ENCODE data around the gene ABCG4. TPM values are rescaled to one million over a fixed set of nuclear protein-coding genes. Genes with fewer than 3 reads are reported as not detected.

ABCG4 gene
- total RNA-seq, 1 experiment from 2014 or later, result 1.9 TPM

DNA sequence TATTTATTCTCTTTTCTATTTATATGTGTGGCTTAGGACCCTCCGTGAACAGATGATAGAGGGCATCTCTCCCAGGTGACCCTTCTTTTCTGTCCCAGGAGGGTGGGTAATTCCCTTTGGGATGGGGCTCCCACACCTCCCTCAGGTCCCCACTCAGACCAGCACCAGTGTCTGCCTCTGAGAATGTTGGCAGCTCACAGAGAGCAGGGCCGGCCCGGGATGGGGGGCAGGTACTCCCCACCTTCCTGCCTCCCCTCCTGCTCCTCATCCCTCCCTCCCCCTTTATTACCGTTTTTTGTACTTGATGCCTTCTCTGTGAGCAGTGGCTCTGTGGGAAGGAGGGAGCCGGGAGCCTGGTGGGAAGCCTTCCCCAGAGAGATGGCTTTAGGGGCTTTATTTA, 32.3 kb upstream of the ABCG4 start:
- no peaks in the 10 kb centered on the region for H3K9me2 ChIP-seq (ENCODE audit: insufficient read depth)
- peaks cover under 1% of the 10 kb centered on the region; the same call in 1 of the 2 replicates for H3K79me2 ChIP-seq (ENCODE audit: insufficient read depth, low read length)
- H2AFZ ChIP-seq (ENCODE audit: low read depth, low read length, poor library complexity, severe bottlenecking), result no peak overlapping the region
- no peaks in the 10 kb centered on the region for H3K9me3 ChIP-seq (ENCODE audit: control insufficient read depth in 1 of 2, insufficient read depth in 1 of 2, low read depth in 1 of 2, low read length in 2 of 2)
- no peak overlapping the region for H3K4me2 ChIP-seq (ENCODE audit: low read length)
- POLR2A ChIA-PET, result no interaction called here
- H3K36me3 ChIP-seq (ENCODE audit: control insufficient read depth in 1 of 2, insufficient read depth in 2 of 2, low read length in 2 of 2), result peaks cover 11 to 19% of the 10 kb centered on the region in 2 experiments; a peak in 2 of 4 replicates
- intact Hi-C loops (cut with micrococcal nuclease), result no loop called here
- BruUV-seq (replicated peaks), result no TSS peak
- H4K20me1 ChIP-seq (ENCODE audit: insufficient read depth), result no peaks in the 10 kb centered on the region
- RAD21 ChIA-PET (ENCODE audit: low non-redundant PET in 1 of 2, low total read pairs in 2 of 2, uncharacterized antibody in 2 of 2, unreplicated experiment in 2 of 2), result no interaction called here
- peaks cover 4 to 17% of the 10 kb centered on the region in 2 experiments; a peak in 3 of 4 replicates for H3K4me1 ChIP-seq (ENCODE audit: control insufficient read depth in 1 of 2, insufficient read depth in 2 of 2, low read length in 2 of 2)
- DNase-seq (ENCODE audit: low read depth, low spot score) (no peak), ATAC-seq (no peak)
- H3K27ac ChIP-seq (ENCODE audit: low read depth, low read length), result no peak overlapping the region
- H3K4me3 ChIP-seq (replicated peaks in 1 of 2; ENCODE audit: low read depth in 1 of 2, low read length in 2 of 2), result no peak overlapping the region
- CTCF ChIA-PET, result no interaction called here
- no peak overlapping the region for H3K9ac ChIP-seq (ENCODE audit: low read length)
- no peaks in the 10 kb centered on the region for H3K27me3 ChIP-seq (ENCODE audit: insufficient read depth, low read length)
- TF ChIP-seq, protein P1, sequence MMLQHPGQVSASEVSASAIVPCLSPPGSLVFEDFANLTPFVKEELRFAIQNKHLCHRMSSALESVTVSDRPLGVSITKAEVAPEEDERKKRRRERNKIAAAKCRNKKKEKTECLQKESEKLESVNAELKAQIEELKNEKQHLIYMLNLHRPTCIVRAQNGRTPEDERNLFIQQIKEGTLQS (IDR thresholded peaks at IDR 0.05), result no peak
- TF ChIP-seq ZFX (IDR thresholded peaks at IDR 0.05) (no peak), ELF1 (IDR thresholded peaks at IDR 0.05; ENCODE audit: borderline replicate concordance, low read depth) (no peak), POLR2AphosphoS5 (IDR thresholded peaks at IDR 0.05; ENCODE audit: low read depth, low read length) (no peak), JUND (IDR thresholded peaks at IDR 0.05) (no peak), ZNF274 (IDR thresholded peaks at IDR 0.05; ENCODE audit: low read depth, low read length) (no peak), YY1 (IDR thresholded peaks at IDR 0.05; ENCODE audit: extremely low read depth, insufficient replicate concordance, low read depth, low read length) (no peak), SIN3A (IDR thresholded peaks at IDR 0.05; ENCODE audit: low read depth) (no peak), FOSL1 (IDR thresholded peaks at IDR 0.05; ENCODE audit: low read depth) (no peak), POLR2A (IDR thresholded peaks at IDR 0.05; ENCODE audit: borderline replicate concordance, extremely low read depth, insufficient read depth, insufficient read length) (no peak), TCF7L2 (IDR thresholded peaks at IDR 0.05; ENCODE audit: borderline replicate concordance, extremely low read depth, insufficient read depth, insufficient read length) (no peak), RAD21 (IDR thresholded peaks at IDR 0.05; ENCODE audit: low read depth) (no peak), SP1 (IDR thresholded peaks at IDR 0.05; ENCODE audit: low read depth) (no peak), EZH2 (IDR thresholded peaks at IDR 0.05) (no peak)
- TF ChIP-seq, protein P2, sequence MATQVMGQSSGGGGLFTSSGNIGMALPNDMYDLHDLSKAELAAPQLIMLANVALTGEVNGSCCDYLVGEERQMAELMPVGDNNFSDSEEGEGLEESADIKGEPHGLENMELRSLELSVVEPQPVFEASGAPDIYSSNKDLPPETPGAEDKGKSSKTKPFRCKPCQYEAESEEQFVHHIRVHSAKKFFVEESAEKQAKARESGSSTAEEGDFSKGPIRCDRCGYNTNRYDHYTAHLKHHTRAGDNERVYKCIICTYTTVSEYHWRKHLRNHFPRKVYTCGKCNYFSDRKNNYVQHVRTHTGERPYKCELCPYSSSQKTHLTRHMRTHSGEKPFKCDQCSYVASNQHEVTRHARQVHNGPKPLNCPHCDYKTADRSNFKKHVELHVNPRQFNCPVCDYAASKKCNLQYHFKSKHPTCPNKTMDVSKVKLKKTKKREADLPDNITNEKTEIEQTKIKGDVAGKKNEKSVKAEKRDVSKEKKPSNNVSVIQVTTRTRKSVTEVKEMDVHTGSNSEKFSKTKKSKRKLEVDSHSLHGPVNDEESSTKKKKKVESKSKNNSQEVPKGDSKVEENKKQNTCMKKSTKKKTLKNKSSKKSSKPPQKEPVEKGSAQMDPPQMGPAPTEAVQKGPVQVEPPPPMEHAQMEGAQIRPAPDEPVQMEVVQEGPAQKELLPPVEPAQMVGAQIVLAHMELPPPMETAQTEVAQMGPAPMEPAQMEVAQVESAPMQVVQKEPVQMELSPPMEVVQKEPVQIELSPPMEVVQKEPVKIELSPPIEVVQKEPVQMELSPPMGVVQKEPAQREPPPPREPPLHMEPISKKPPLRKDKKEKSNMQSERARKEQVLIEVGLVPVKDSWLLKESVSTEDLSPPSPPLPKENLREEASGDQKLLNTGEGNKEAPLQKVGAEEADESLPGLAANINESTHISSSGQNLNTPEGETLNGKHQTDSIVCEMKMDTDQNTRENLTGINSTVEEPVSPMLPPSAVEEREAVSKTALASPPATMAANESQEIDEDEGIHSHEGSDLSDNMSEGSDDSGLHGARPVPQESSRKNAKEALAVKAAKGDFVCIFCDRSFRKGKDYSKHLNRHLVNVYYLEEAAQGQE (IDR thresholded peaks at IDR 0.05; ENCODE audit: low read depth), result no peak
- TF ChIP-seq, protein P3, sequence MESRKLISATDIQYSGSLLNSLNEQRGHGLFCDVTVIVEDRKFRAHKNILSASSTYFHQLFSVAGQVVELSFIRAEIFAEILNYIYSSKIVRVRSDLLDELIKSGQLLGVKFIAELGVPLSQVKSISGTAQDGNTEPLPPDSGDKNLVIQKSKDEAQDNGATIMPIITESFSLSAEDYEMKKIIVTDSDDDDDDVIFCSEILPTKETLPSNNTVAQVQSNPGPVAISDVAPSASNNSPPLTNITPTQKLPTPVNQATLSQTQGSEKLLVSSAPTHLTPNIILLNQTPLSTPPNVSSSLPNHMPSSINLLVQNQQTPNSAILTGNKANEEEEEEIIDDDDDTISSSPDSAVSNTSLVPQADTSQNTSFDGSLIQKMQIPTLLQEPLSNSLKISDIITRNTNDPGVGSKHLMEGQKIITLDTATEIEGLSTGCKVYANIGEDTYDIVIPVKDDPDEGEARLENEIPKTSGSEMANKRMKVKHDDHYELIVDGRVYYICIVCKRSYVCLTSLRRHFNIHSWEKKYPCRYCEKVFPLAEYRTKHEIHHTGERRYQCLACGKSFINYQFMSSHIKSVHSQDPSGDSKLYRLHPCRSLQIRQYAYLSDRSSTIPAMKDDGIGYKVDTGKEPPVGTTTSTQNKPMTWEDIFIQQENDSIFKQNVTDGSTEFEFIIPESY (IDR thresholded peaks at IDR 0.05; ENCODE audit: extremely low read depth, insufficient replicate concordance, low read length), result no peak
- TF ChIP-seq, protein P4, sequence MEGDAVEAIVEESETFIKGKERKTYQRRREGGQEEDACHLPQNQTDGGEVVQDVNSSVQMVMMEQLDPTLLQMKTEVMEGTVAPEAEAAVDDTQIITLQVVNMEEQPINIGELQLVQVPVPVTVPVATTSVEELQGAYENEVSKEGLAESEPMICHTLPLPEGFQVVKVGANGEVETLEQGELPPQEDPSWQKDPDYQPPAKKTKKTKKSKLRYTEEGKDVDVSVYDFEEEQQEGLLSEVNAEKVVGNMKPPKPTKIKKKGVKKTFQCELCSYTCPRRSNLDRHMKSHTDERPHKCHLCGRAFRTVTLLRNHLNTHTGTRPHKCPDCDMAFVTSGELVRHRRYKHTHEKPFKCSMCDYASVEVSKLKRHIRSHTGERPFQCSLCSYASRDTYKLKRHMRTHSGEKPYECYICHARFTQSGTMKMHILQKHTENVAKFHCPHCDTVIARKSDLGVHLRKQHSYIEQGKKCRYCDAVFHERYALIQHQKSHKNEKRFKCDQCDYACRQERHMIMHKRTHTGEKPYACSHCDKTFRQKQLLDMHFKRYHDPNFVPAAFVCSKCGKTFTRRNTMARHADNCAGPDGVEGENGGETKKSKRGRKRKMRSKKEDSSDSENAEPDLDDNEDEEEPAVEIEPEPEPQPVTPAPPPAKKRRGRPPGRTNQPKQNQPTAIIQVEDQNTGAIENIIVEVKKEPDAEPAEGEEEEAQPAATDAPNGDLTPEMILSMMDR (IDR thresholded peaks at IDR 0.05 in 2 of 3, conservative IDR thresholded peaks at IDR 0.05 in 1 of 3; ENCODE audit: borderline replicate concordance in 1 of 3, insufficient read depth in 1 of 3, low read depth in 2 of 3, low read length in 2 of 3), result no peak
